ENCODE measurements around the gene GSK3A. TPM values are rescaled to one million over a fixed set of nuclear protein-coding genes. Genes with fewer than 3 reads are reported as not detected.

The GSK3A gene
- total and polyA plus RNA-seq, 10 donors = 20.8 to 39.3 (median 28.7) TPM

GRCh38 chr19:42283188-42284065 lies 41.0 kb upstream of the GSK3A start:
- Histone ChIP-seq H3K27ac (peak overlapping the region; percentile 93 to 99 (median 96)), H3K4me3 (peak overlapping the region; percentile 34 to 91 (median 50)), H3K9me3 (no peaks in the 10 kb centered on the region), H3K4me1 (peaks cover 48 to 91% (median 76%) of the 10 kb centered on the region in 6 donors), H3K27me3 (replicated peaks in 1 of 7) (no peaks in the 10 kb centered on the region), H3K36me3 (peaks cover 0 to 21% (median 17%) of the 10 kb centered on the region in 6 donors)
- 0 to 3% (median 1%) methylated on average over 27 to 71 of the region's 74 CpGs for WGBS, 5 donors
- intact Hi-C loops (cut with DNase I; ENCODE audit: low total_unique reads) = no loop called here
- TF ChIP-seq, protein P1, sequence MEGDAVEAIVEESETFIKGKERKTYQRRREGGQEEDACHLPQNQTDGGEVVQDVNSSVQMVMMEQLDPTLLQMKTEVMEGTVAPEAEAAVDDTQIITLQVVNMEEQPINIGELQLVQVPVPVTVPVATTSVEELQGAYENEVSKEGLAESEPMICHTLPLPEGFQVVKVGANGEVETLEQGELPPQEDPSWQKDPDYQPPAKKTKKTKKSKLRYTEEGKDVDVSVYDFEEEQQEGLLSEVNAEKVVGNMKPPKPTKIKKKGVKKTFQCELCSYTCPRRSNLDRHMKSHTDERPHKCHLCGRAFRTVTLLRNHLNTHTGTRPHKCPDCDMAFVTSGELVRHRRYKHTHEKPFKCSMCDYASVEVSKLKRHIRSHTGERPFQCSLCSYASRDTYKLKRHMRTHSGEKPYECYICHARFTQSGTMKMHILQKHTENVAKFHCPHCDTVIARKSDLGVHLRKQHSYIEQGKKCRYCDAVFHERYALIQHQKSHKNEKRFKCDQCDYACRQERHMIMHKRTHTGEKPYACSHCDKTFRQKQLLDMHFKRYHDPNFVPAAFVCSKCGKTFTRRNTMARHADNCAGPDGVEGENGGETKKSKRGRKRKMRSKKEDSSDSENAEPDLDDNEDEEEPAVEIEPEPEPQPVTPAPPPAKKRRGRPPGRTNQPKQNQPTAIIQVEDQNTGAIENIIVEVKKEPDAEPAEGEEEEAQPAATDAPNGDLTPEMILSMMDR (IDR thresholded peaks at IDR 0.05 in 8 of 11, conservative IDR thresholded peaks at IDR 0.05 in 3 of 11) = peak in 6 of 11 experiments; percentile 16 to 45 (median 22)
- peak in 2 of 3 donors; percentile 70 for TF ChIP-seq POLR2A (IDR thresholded peaks at IDR 0.05)
- peak; percentile 80 to 96 (median 91) for TF ChIP-seq POLR2AphosphoS5 (IDR thresholded peaks at IDR 0.05)
- DNase-seq = peak; percentile 98

DNA sequence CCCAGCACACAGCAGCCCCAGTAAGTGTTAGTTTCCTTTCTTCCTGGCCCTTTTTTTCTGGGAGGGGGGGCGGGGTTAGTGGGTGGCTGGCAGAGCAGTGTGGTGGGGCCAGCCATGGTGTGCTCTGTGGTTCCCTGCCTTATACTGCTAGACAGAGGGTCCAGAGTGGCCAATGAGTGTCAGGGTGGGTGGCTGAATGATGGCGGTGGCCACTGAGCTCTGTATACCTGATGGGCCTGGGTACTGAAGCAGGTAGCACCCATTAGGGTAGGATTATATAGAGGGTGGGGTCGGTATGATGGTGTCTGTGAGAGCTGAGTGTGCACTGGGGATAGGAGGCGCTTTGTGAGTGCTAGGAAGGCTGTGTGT lies 40.4 kb upstream of the GSK3A start:
- peaks cover 0 to 17% (median 11%) of the 10 kb centered on the region in 6 donors for H3K36me3 ChIP-seq
- H3K4me1 ChIP-seq = peaks cover 54 to 91% (median 82%) of the 10 kb centered on the region in 6 donors
- WGBS, 5 donors = 25 to 33% (median 31%) methylated on average over 3 to 4 of the region's 4 CpGs
- peak overlapping the region; percentile 93 to 99 (median 96) for H3K27ac ChIP-seq
- intact Hi-C loops (cut with DNase I; ENCODE audit: low total_unique reads) = no loop called here
- no peaks in the 10 kb centered on the region for H3K9me3 ChIP-seq
- TF ChIP-seq, protein P1 (IDR thresholded peaks at IDR 0.05 in 8 of 11, conservative IDR thresholded peaks at IDR 0.05 in 3 of 11) = no peak
- TF ChIP-seq POLR2A (IDR thresholded peaks at IDR 0.05) (no peak), POLR2AphosphoS5 (IDR thresholded peaks at IDR 0.05) (no peak)
- peak overlapping the region in 4 of 8 donors; percentile 46 to 91 (median 60) for H3K4me3 ChIP-seq
- H3K27me3 ChIP-seq (replicated peaks in 1 of 7) = no peaks in the 10 kb centered on the region
- no peak for DNase-seq

- Histone ChIP-seq H3K4me1 (peaks cover 61 to 91% (median 87%) of the 10 kb centered on the region in 6 donors), H3K27me3 (replicated peaks in 1 of 7) (no peaks in the 10 kb centered on the region), H3K27ac (peak overlapping the region; percentile 93 to 99 (median 96)), H3K9me3 (no peaks in the 10 kb centered on the region), H3K4me3 (peak overlapping the region in 1 of 8 donors; percentile 91), H3K36me3 (peaks cover 0 to 17% (median 4%) of the 10 kb centered on the region in 6 donors)
- TF ChIP-seq, protein P1 (IDR thresholded peaks at IDR 0.05 in 8 of 11, conservative IDR thresholded peaks at IDR 0.05 in 3 of 11) = no peak
- no peak for TF ChIP-seq POLR2AphosphoS5 (IDR thresholded peaks at IDR 0.05)
- no peak for TF ChIP-seq POLR2A (IDR thresholded peaks at IDR 0.05)
- intact Hi-C loops (cut with DNase I; ENCODE audit: low total_unique reads) = no loop called here
- 21 to 32% (median 27%) methylated on average over 7 of the region's 7 CpGs for WGBS, 5 donors
- peak; percentile 81 for DNase-seq
Observed at GRCh38 chr19:42281827-42282762, 39.7 kb upstream of the GSK3A start.
